K562 (cell line): ENCODE data around the gene PLXNB3. TPM values are rescaled to one million over a fixed set of nuclear protein-coding genes. Genes with fewer than 3 reads are reported as not detected.

Experiments
- ATF1 ChIP-seq, 2 experiments: fragments of 450-650 bp in 1 of 2; IDR thresholded peaks; 2 replicates each; pipeline ENCODE4 v1.6.1; 2016; ENCODE audit warnings: missing compliant biosample characterization in 1 of 2, missing genetic modification characterization in 1 of 2
- ATF3 ChIP-seq, 2 experiments: fragments of 450-650 bp in 1 of 2; sonication (generic) in 1 of 2; formaldehyde crosslinking in 1 of 2; IDR thresholded peaks in 1 of 2; conservative IDR thresholded peaks in 1 of 2; 2 replicates each; pipeline versions ENCODE4 v1.6.1 to v1.8.1; 2016 to 2023; ENCODE audit warnings: mild to moderate bottlenecking in 2 of 2, moderate library complexity in 2 of 2, inconsistent platforms in 1 of 2, missing genetic modification reagents in 1 of 2
- FOXM1 ChIP-seq, 2 experiments: fragments of 450-650 bp in 1 of 2; sonication (generic) in 1 of 2; formaldehyde crosslinking in 1 of 2; IDR thresholded peaks; 2 replicates each; pipeline versions ENCODE4 v1.6.1 to v1.9.0; 2017 to 2022; ENCODE audit warnings: low read depth in 2 of 2, mild to moderate bottlenecking in 2 of 2, missing genetic modification reagents in 1 of 2, moderate library complexity in 1 of 2
- GABPB1 ChIP-seq: sonication (generic); formaldehyde crosslinking; IDR thresholded peaks from 2 replicates; pipeline ENCODE4 v1.8.0; 2022; ENCODE audit warnings: mild to moderate bottlenecking, missing genetic modification reagents
- GMEB1 ChIP-seq: fragments of 250-450 bp; sonication (Bioruptor Pico); IDR thresholded peaks from 2 replicates; pipeline ENCODE4 v1.4.0; 2020; ENCODE audit warnings: mild to moderate bottlenecking
- HLTF ChIP-seq: fragments of 450-650 bp; IDR thresholded peaks from 2 replicates; pipeline ENCODE4 v1.6.1; 2016
- JUNB ChIP-seq: fragments of 450-650 bp; formaldehyde crosslinking; conservative IDR thresholded peaks from 2 replicates; pipeline ENCODE4 v1.4.0; 2020; ENCODE audit warnings: mild to moderate bottlenecking
- MAZ ChIP-seq, 2 experiments: fragments of 450-650 bp in 1 of 2; sonication (generic) in 1 of 2; formaldehyde crosslinking; IDR thresholded peaks in 1 of 2; conservative IDR thresholded peaks in 1 of 2; 2 replicates each; pipeline versions ENCODE4 v1.4.0 to v1.5.0; 2020; ENCODE audit warnings: mild to moderate bottlenecking in 1 of 2, missing genetic modification reagents in 1 of 2
- MTA1 ChIP-seq: fragments of 450-650 bp; IDR thresholded peaks from 2 replicates; pipeline ENCODE4 v1.6.1; 2017; ENCODE audit warnings: borderline replicate concordance
- VEZF1 ChIP-seq: fragments of 200-800 bp; sonication (Bioruptor generic); IDR thresholded peaks from 2 replicates; pipeline ENCODE4 v1.6.1; 2017; ENCODE audit warnings: missing genetic modification characterization, missing compliant biosample characterization
- ZNF347 ChIP-seq: fragments of 450-650 bp; formaldehyde crosslinking; IDR thresholded peaks from 2 replicates; pipeline ENCODE4 v1.4.0; 2020; ENCODE audit warnings: low read depth, mild to moderate bottlenecking, moderate library complexity
- polyA plus RNA-seq, 8 experiments: library from polyadenylated mRNA; depleted of rRNA in 4 of 8; stranded (reverse) in 5 of 8; unstranded in 3 of 8; fragments of >200 nt; fragmentation: Nextera tagmentation in 2 of 8; fragmentation: Illumina TruSeq in 1 of 8; extraction: Ambion mirVana in 2 of 8; extraction: Trizol in 1 of 8; gene quantifications; 2 replicates each; pipeline versions ENCODE4 v1.2.1 to v1.2.3, GENCODE V29; 2011 to 2014; ENCODE audit warnings: inconsistent platforms in 1 of 8, missing spikeins in 1 of 8
- total RNA-seq, 7 experiments: library from RNA; depleted of rRNA in 6 of 7; stranded (reverse); fragments of >200 nt in 6 of 7; fragmentation: Illumina TruSeq in 2 of 7; extraction: Trizol in 2 of 7; gene quantifications; 2 replicates each; pipeline versions ENCODE4 v1.2.1 to v1.2.3, GENCODE V29; 2011 to 2021; ENCODE audit warnings: low replicate concordance in 1 of 7
- TF ChIP-seq, protein P1 (sequence below): sonication (generic); formaldehyde crosslinking; IDR thresholded peaks from 2 replicates; pipeline ENCODE4 v1.8.0; 2022; ENCODE audit warnings: mild to moderate bottlenecking, missing genetic modification reagents
- TF ChIP-seq, protein P2 (sequence below): fragments of 450-650 bp; IDR thresholded peaks from 2 replicates; pipeline ENCODE4 v1.6.1; 2016; ENCODE audit warnings: mild to moderate bottlenecking

PLXNB3 gene
- total and polyA plus RNA-seq, 9 of the 15 experiments (the other 6 are each of a cell fraction or from before 2014, with no cell fraction given), result 0.22 to 2.0 (median 1.4) TPM; not detected in 2

GRCh38 chrX:153794018-153794896 is 30.2 kb downstream of the PLXNB3 start, which contains the start of the genes IDH3G and SSR4 (continued):
- no peak for TF ChIP-seq FOXM1 (IDR thresholded peaks at IDR 0.05; ENCODE audit: low read depth)
- TF ChIP-seq FOXM1 (CRISPR knock-in tag; IDR thresholded peaks at IDR 0.05; ENCODE audit: low read depth), result peak; percentile 31; the same call in 1 of the 2 replicates
- no peak for TF ChIP-seq HLTF
- TF ChIP-seq VEZF1 (CRISPR knock-in tag), result peak; percentile 98
- peak; percentile 71; the same call in 1 of the 2 replicates for TF ChIP-seq MTA1
- TF ChIP-seq GMEB1 (CRISPR knock-in tag), result 0 out of 2 replicates have a peak, but pooled peaks have one; percentile 50
- peak; percentile 80 to 94 for TF ChIP-seq MAZ (CRISPR knock-in tag; conservative IDR thresholded peaks at IDR 0.05 in 1 of 2, IDR thresholded peaks at IDR 0.05 in 1 of 2)
- peak; percentile 62 for TF ChIP-seq ATF1 (CRISPR knock-in tag; IDR thresholded peaks at IDR 0.05)
- TF ChIP-seq ATF1 (tag; IDR thresholded peaks at IDR 0.05), result peak; percentile 96
- no peak for TF ChIP-seq ZNF347 (CRISPR knock-in tag)
- TF ChIP-seq GABPB1 (CRISPR knock-in tag), result peak; percentile 80; the same call in 1 of the 2 replicates
- TF ChIP-seq ATF3 (IDR thresholded peaks at IDR 0.05), result no peak
- TF ChIP-seq ATF3 (CRISPR knock-in tag; conservative IDR thresholded peaks at IDR 0.05), result peak; percentile 72
- TF ChIP-seq, protein P1, sequence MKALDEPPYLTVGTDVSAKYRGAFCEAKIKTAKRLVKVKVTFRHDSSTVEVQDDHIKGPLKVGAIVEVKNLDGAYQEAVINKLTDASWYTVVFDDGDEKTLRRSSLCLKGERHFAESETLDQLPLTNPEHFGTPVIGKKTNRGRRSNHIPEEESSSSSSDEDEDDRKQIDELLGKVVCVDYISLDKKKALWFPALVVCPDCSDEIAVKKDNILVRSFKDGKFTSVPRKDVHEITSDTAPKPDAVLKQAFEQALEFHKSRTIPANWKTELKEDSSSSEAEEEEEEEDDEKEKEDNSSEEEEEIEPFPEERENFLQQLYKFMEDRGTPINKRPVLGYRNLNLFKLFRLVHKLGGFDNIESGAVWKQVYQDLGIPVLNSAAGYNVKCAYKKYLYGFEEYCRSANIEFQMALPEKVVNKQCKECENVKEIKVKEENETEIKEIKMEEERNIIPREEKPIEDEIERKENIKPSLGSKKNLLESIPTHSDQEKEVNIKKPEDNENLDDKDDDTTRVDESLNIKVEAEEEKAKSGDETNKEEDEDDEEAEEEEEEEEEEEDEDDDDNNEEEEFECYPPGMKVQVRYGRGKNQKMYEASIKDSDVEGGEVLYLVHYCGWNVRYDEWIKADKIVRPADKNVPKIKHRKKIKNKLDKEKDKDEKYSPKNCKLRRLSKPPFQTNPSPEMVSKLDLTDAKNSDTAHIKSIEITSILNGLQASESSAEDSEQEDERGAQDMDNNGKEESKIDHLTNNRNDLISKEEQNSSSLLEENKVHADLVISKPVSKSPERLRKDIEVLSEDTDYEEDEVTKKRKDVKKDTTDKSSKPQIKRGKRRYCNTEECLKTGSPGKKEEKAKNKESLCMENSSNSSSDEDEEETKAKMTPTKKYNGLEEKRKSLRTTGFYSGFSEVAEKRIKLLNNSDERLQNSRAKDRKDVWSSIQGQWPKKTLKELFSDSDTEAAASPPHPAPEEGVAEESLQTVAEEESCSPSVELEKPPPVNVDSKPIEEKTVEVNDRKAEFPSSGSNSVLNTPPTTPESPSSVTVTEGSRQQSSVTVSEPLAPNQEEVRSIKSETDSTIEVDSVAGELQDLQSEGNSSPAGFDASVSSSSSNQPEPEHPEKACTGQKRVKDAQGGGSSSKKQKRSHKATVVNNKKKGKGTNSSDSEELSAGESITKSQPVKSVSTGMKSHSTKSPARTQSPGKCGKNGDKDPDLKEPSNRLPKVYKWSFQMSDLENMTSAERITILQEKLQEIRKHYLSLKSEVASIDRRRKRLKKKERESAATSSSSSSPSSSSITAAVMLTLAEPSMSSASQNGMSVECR (CRISPR knock-in tag), result peak; percentile 78; the same call in 1 of the 2 replicates
- TF ChIP-seq JUNB, result no peak
- TF ChIP-seq, protein P2, sequence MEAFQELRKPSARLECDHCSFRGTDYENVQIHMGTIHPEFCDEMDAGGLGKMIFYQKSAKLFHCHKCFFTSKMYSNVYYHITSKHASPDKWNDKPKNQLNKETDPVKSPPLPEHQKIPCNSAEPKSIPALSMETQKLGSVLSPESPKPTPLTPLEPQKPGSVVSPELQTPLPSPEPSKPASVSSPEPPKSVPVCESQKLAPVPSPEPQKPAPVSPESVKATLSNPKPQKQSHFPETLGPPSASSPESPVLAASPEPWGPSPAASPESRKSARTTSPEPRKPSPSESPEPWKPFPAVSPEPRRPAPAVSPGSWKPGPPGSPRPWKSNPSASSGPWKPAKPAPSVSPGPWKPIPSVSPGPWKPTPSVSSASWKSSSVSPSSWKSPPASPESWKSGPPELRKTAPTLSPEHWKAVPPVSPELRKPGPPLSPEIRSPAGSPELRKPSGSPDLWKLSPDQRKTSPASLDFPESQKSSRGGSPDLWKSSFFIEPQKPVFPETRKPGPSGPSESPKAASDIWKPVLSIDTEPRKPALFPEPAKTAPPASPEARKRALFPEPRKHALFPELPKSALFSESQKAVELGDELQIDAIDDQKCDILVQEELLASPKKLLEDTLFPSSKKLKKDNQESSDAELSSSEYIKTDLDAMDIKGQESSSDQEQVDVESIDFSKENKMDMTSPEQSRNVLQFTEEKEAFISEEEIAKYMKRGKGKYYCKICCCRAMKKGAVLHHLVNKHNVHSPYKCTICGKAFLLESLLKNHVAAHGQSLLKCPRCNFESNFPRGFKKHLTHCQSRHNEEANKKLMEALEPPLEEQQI, result no peak
